ENCODE measurements around the gene FAM83D. TPM values are rescaled to one million over a fixed set of nuclear protein-coding genes. Genes with fewer than 3 reads are reported as not detected.

FAM83D gene
- total RNA-seq, 1 experiment from 2014 or later: 66.9 TPM

DNA sequence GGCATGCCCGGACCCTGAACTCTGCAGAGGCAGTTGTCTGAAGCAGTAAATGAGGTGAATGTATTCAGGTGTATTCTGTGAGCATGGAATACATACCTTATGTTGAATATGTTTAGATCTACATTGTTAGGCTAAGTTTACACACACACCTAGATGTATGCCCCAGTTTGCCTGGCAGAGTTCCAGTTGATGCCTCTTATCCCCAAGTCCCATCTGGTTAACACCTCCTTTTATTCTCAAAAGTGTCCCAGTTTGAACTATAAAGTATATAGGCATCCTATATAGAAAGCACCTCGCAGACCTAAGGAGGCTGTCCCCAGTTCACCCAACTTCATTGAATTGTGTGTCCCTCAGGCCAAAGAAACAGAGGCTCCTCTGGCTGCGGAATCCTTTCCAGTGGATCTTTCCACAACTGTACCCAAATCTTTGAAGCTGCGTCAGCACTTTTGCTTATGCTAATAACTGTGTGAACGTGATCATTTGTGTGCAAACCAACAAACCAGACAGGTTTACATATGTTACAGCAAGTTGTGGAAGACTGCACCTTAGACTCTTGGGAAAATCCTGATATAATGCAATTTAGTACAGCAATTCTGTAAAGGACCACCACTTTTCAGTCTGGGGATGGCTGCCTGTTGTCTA is 31.1 kb downstream of the FAM83D start:
- peaks cover 13% of the 10 kb centered on the region for H3K4me1 Mint-ChIP-seq
- no peak for DNase-seq (ENCODE audit: low spot score)
- ChIA-PET CTCF (no interaction called here), POLR2A (no interaction called here)
- no peaks in the 10 kb centered on the region for H3K9me3 Mint-ChIP-seq
- H3K4me3 Mint-ChIP-seq: no peak overlapping the region
- H3K27ac Mint-ChIP-seq: no peak overlapping the region
- no peaks in the 10 kb centered on the region for H3K27me3 Mint-ChIP-seq (ENCODE audit: low read depth)
- no peak for ATAC-seq
- peaks cover 23% of the 10 kb centered on the region for H3K36me3 Mint-ChIP-seq
- TF ChIP-seq MXD4 (CRISPR knock-in tag; IDR thresholded peaks at IDR 0.05; ENCODE audit: borderline replicate concordance) (no peak), ZNF671 (CRISPR knock-in tag; IDR thresholded peaks at IDR 0.05) (no peak), MYBL2 (CRISPR knock-in tag; IDR thresholded peaks at IDR 0.05) (no peak), NR3C1 (CRISPR knock-in tag; conservative IDR thresholded peaks at IDR 0.05; ENCODE audit: low read depth) (no peak), KAT7 (CRISPR knock-in tag; IDR thresholded peaks at IDR 0.05; ENCODE audit: borderline replicate concordance) (no peak), TP53 (CRISPR knock-in tag; IDR thresholded peaks at IDR 0.05) (no peak), CREB1 (CRISPR knock-in tag; IDR thresholded peaks at IDR 0.05) (no peak), ELF4 (CRISPR knock-in tag; IDR thresholded peaks at IDR 0.05; ENCODE audit: low read depth) (no peak), ZBTB21 (CRISPR knock-in tag; IDR thresholded peaks at IDR 0.05; ENCODE audit: borderline replicate concordance) (no peak)
- TF ChIP-seq, protein P1, sequence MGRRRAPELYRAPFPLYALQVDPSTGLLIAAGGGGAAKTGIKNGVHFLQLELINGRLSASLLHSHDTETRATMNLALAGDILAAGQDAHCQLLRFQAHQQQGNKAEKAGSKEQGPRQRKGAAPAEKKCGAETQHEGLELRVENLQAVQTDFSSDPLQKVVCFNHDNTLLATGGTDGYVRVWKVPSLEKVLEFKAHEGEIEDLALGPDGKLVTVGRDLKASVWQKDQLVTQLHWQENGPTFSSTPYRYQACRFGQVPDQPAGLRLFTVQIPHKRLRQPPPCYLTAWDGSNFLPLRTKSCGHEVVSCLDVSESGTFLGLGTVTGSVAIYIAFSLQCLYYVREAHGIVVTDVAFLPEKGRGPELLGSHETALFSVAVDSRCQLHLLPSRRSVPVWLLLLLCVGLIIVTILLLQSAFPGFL (CRISPR knock-in tag; IDR thresholded peaks at IDR 0.05; ENCODE audit: borderline replicate concordance): no peak
- TF ChIP-seq, protein P2, sequence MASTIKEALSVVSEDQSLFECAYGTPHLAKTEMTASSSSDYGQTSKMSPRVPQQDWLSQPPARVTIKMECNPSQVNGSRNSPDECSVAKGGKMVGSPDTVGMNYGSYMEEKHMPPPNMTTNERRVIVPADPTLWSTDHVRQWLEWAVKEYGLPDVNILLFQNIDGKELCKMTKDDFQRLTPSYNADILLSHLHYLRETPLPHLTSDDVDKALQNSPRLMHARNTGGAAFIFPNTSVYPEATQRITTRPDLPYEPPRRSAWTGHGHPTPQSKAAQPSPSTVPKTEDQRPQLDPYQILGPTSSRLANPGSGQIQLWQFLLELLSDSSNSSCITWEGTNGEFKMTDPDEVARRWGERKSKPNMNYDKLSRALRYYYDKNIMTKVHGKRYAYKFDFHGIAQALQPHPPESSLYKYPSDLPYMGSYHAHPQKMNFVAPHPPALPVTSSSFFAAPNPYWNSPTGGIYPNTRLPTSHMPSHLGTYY (CRISPR knock-in tag; IDR thresholded peaks at IDR 0.05): no peak
- TF ChIP-seq, protein P3, sequence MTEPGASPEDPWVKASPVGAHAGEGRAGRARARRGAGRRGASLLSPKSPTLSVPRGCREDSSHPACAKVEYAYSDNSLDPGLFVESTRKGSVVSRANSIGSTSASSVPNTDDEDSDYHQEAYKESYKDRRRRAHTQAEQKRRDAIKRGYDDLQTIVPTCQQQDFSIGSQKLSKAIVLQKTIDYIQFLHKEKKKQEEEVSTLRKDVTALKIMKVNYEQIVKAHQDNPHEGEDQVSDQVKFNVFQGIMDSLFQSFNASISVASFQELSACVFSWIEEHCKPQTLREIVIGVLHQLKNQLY (CRISPR knock-in tag; IDR thresholded peaks at IDR 0.05): no peak
- TF ChIP-seq, protein P4, sequence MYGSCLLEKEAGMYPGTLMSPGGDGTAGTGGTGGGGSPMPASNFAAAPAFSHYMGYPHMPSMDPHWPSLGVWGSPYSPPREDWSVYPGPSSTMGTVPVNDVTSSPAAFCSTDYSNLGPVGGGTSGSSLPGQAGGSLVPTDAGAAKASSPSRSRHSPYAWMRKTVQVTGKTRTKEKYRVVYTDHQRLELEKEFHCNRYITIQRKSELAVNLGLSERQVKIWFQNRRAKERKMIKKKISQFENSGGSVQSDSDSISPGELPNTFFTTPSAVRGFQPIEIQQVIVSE (CRISPR knock-in tag; IDR thresholded peaks at IDR 0.05; ENCODE audit: borderline replicate concordance): no peak
- TF ChIP-seq, protein P5, sequence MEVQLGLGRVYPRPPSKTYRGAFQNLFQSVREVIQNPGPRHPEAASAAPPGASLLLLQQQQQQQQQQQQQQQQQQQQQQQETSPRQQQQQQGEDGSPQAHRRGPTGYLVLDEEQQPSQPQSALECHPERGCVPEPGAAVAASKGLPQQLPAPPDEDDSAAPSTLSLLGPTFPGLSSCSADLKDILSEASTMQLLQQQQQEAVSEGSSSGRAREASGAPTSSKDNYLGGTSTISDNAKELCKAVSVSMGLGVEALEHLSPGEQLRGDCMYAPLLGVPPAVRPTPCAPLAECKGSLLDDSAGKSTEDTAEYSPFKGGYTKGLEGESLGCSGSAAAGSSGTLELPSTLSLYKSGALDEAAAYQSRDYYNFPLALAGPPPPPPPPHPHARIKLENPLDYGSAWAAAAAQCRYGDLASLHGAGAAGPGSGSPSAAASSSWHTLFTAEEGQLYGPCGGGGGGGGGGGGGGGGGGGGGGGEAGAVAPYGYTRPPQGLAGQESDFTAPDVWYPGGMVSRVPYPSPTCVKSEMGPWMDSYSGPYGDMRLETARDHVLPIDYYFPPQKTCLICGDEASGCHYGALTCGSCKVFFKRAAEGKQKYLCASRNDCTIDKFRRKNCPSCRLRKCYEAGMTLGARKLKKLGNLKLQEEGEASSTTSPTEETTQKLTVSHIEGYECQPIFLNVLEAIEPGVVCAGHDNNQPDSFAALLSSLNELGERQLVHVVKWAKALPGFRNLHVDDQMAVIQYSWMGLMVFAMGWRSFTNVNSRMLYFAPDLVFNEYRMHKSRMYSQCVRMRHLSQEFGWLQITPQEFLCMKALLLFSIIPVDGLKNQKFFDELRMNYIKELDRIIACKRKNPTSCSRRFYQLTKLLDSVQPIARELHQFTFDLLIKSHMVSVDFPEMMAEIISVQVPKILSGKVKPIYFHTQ (CRISPR knock-in tag; IDR thresholded peaks at IDR 0.05): no peak
- TF ChIP-seq, protein P6, sequence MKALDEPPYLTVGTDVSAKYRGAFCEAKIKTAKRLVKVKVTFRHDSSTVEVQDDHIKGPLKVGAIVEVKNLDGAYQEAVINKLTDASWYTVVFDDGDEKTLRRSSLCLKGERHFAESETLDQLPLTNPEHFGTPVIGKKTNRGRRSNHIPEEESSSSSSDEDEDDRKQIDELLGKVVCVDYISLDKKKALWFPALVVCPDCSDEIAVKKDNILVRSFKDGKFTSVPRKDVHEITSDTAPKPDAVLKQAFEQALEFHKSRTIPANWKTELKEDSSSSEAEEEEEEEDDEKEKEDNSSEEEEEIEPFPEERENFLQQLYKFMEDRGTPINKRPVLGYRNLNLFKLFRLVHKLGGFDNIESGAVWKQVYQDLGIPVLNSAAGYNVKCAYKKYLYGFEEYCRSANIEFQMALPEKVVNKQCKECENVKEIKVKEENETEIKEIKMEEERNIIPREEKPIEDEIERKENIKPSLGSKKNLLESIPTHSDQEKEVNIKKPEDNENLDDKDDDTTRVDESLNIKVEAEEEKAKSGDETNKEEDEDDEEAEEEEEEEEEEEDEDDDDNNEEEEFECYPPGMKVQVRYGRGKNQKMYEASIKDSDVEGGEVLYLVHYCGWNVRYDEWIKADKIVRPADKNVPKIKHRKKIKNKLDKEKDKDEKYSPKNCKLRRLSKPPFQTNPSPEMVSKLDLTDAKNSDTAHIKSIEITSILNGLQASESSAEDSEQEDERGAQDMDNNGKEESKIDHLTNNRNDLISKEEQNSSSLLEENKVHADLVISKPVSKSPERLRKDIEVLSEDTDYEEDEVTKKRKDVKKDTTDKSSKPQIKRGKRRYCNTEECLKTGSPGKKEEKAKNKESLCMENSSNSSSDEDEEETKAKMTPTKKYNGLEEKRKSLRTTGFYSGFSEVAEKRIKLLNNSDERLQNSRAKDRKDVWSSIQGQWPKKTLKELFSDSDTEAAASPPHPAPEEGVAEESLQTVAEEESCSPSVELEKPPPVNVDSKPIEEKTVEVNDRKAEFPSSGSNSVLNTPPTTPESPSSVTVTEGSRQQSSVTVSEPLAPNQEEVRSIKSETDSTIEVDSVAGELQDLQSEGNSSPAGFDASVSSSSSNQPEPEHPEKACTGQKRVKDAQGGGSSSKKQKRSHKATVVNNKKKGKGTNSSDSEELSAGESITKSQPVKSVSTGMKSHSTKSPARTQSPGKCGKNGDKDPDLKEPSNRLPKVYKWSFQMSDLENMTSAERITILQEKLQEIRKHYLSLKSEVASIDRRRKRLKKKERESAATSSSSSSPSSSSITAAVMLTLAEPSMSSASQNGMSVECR (CRISPR knock-in tag; IDR thresholded peaks at IDR 0.05; ENCODE audit: borderline replicate concordance): no peak
- TF ChIP-seq, protein P7, sequence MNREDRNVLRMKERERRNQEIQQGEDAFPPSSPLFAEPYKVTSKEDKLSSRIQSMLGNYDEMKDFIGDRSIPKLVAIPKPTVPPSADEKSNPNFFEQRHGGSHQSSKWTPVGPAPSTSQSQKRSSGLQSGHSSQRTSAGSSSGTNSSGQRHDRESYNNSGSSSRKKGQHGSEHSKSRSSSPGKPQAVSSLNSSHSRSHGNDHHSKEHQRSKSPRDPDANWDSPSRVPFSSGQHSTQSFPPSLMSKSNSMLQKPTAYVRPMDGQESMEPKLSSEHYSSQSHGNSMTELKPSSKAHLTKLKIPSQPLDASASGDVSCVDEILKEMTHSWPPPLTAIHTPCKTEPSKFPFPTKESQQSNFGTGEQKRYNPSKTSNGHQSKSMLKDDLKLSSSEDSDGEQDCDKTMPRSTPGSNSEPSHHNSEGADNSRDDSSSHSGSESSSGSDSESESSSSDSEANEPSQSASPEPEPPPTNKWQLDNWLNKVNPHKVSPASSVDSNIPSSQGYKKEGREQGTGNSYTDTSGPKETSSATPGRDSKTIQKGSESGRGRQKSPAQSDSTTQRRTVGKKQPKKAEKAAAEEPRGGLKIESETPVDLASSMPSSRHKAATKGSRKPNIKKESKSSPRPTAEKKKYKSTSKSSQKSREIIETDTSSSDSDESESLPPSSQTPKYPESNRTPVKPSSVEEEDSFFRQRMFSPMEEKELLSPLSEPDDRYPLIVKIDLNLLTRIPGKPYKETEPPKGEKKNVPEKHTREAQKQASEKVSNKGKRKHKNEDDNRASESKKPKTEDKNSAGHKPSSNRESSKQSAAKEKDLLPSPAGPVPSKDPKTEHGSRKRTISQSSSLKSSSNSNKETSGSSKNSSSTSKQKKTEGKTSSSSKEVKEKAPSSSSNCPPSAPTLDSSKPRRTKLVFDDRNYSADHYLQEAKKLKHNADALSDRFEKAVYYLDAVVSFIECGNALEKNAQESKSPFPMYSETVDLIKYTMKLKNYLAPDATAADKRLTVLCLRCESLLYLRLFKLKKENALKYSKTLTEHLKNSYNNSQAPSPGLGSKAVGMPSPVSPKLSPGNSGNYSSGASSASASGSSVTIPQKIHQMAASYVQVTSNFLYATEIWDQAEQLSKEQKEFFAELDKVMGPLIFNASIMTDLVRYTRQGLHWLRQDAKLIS (CRISPR knock-in tag; IDR thresholded peaks at IDR 0.05; ENCODE audit: borderline replicate concordance): no peak
- TF ChIP-seq, protein P8, sequence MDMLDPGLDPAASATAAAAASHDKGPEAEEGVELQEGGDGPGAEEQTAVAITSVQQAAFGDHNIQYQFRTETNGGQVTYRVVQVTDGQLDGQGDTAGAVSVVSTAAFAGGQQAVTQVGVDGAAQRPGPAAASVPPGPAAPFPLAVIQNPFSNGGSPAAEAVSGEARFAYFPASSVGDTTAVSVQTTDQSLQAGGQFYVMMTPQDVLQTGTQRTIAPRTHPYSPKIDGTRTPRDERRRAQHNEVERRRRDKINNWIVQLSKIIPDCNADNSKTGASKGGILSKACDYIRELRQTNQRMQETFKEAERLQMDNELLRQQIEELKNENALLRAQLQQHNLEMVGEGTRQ (CRISPR knock-in tag; IDR thresholded peaks at IDR 0.05): no peak
- TF ChIP-seq, protein P9, sequence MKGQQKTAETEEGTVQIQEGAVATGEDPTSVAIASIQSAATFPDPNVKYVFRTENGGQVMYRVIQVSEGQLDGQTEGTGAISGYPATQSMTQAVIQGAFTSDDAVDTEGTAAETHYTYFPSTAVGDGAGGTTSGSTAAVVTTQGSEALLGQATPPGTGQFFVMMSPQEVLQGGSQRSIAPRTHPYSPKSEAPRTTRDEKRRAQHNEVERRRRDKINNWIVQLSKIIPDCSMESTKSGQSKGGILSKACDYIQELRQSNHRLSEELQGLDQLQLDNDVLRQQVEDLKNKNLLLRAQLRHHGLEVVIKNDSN (CRISPR knock-in tag; IDR thresholded peaks at IDR 0.05): no peak
